Measurements from ENCODE around the gene C5orf15. TPM values are rescaled to one million over a fixed set of nuclear protein-coding genes. Genes with fewer than 3 reads are reported as not detected.
"Not testable (repeated sequence)": the region's sequence is repeated elsewhere in the genome, so short reads cannot be mapped to it uniquely, and the experiment has no call there.

Gene C5orf15
- total RNA-seq, 1 experiment from 2014 or later, result 48.7 TPM

- DNase-seq, result no peak
- H3K4me3 ChIP-seq (ENCODE audit: insufficient read depth, low read depth, low read length), result no peak overlapping the region
- no peaks in the 10 kb centered on the region for H3K36me3 ChIP-seq (replicated peaks; ENCODE audit: control insufficient read depth, insufficient read depth, low read length)
- no peaks in the 10 kb centered on the region for H3K27me3 ChIP-seq (ENCODE audit: control insufficient read depth, insufficient read depth, low read length)
Observed at GRCh38 chr5:133941456-133942196, 26.8 kb downstream of the C5orf15 start.

- Histone ChIP-seq H3K4me3 (ENCODE audit: insufficient read depth, low read depth, low read length) (no peak overlapping the region), H3K36me3 (replicated peaks; ENCODE audit: control insufficient read depth, insufficient read depth, low read length) (no peaks in the 10 kb centered on the region), H3K27me3 (ENCODE audit: control insufficient read depth, insufficient read depth, low read length) (no peaks in the 10 kb centered on the region)
- DNase-seq, result no peak
Observed at GRCh38 chr5:133939668-133940067, 28.8 kb downstream of the C5orf15 start.

- H3K27me3 ChIP-seq (ENCODE audit: control insufficient read depth, insufficient read depth, low read length), result no peaks in the 10 kb centered on the region
- no peak for DNase-seq
- no peak overlapping the region for H3K4me3 ChIP-seq (ENCODE audit: insufficient read depth, low read depth, low read length)
- no peaks in the 10 kb centered on the region for H3K36me3 ChIP-seq (replicated peaks; ENCODE audit: control insufficient read depth, insufficient read depth, low read length)
Observed at GRCh38 chr5:133938929-133939328, 29.5 kb downstream of the C5orf15 start.

GRCh38 chr5:133938039-133938821, 30.2 kb downstream of the C5orf15 start:
- H3K36me3 ChIP-seq (replicated peaks; ENCODE audit: control insufficient read depth, insufficient read depth, low read length), result no peaks in the 10 kb centered on the region
- H3K27me3 ChIP-seq (ENCODE audit: control insufficient read depth, insufficient read depth, low read length), result no peaks in the 10 kb centered on the region
- no peak overlapping the region for H3K4me3 ChIP-seq (ENCODE audit: insufficient read depth, low read depth, low read length)
- DNase-seq, result no peak

GRCh38 chr5:133937628-133938027, 30.8 kb downstream of the C5orf15 start:
- not testable (repeated sequence) for DNase-seq; H3K4me3 ChIP-seq (ENCODE audit: insufficient read depth, low read depth, low read length); H3K27me3 ChIP-seq (ENCODE audit: control insufficient read depth, insufficient read depth, low read length); H3K36me3 ChIP-seq (replicated peaks; ENCODE audit: control insufficient read depth, insufficient read depth, low read length)

- no peaks in the 10 kb centered on the region for H3K36me3 ChIP-seq (replicated peaks; ENCODE audit: control insufficient read depth, insufficient read depth, low read length)
- H3K4me3 ChIP-seq (ENCODE audit: insufficient read depth, low read depth, low read length), result no peak overlapping the region
- no peak for DNase-seq
Observed at GRCh38 chr5:133936651-133937015, 31.8 kb downstream of the C5orf15 start.

GRCh38 chr5:133935991-133936650, 32.3 kb downstream of the C5orf15 start:
- not testable (repeated sequence) for DNase-seq; H3K4me3 ChIP-seq (ENCODE audit: insufficient read depth, low read depth, low read length); H3K36me3 ChIP-seq (replicated peaks; ENCODE audit: control insufficient read depth, insufficient read depth, low read length); H3K27me3 ChIP-seq (ENCODE audit: control insufficient read depth, insufficient read depth, low read length)

More at GRCh38 chr5:133936651-133937015, 31.8 kb downstream of the C5orf15 start:
- H3K27me3 ChIP-seq (ENCODE audit: control insufficient read depth, insufficient read depth, low read length), result no peaks in the 10 kb centered on the region

- Histone ChIP-seq H3K4me3 (ENCODE audit: insufficient read depth, low read depth, low read length) (no peak overlapping the region), H3K27me3 (ENCODE audit: control insufficient read depth, insufficient read depth, low read length) (no peaks in the 10 kb centered on the region), H3K36me3 (replicated peaks; ENCODE audit: control insufficient read depth, insufficient read depth, low read length) (no peaks in the 10 kb centered on the region)
- no peak for DNase-seq
Observed at GRCh38 chr5:133935667-133935940, 32.8 kb downstream of the C5orf15 start.

- H3K4me3 ChIP-seq (ENCODE audit: insufficient read depth, low read depth, low read length), result no peak overlapping the region
- H3K36me3 ChIP-seq (replicated peaks; ENCODE audit: control insufficient read depth, insufficient read depth, low read length), result no peaks in the 10 kb centered on the region
- DNase-seq, result no peak
- no peaks in the 10 kb centered on the region for H3K27me3 ChIP-seq (ENCODE audit: control insufficient read depth, insufficient read depth, low read length)
Observed at GRCh38 chr5:133934822-133935666, 33.4 kb downstream of the C5orf15 start.

GRCh38 chr5:133934311-133934710, 34.1 kb downstream of the C5orf15 start:
- no peaks in the 10 kb centered on the region for H3K27me3 ChIP-seq (ENCODE audit: control insufficient read depth, insufficient read depth, low read length)
- no peaks in the 10 kb centered on the region for H3K36me3 ChIP-seq (replicated peaks; ENCODE audit: control insufficient read depth, insufficient read depth, low read length)
- DNase-seq, result no peak
- H3K4me3 ChIP-seq (ENCODE audit: insufficient read depth, low read depth, low read length), result no peak overlapping the region

GRCh38 chr5:133933670-133934295, 34.6 kb downstream of the C5orf15 start:
- H3K27me3 ChIP-seq (ENCODE audit: control insufficient read depth, insufficient read depth, low read length), result no peaks in the 10 kb centered on the region
- H3K36me3 ChIP-seq (replicated peaks; ENCODE audit: control insufficient read depth, insufficient read depth, low read length), result no peaks in the 10 kb centered on the region
- H3K4me3 ChIP-seq (ENCODE audit: insufficient read depth, low read depth, low read length), result no peak overlapping the region
- DNase-seq, result no peak

GRCh38 chr5:133933169-133933509, 35.3 kb downstream of the C5orf15 start:
- Histone ChIP-seq H3K4me3 (ENCODE audit: insufficient read depth, low read depth, low read length) (no peak overlapping the region), H3K36me3 (replicated peaks; ENCODE audit: control insufficient read depth, insufficient read depth, low read length) (no peaks in the 10 kb centered on the region), H3K27me3 (ENCODE audit: control insufficient read depth, insufficient read depth, low read length) (no peaks in the 10 kb centered on the region)
- DNase-seq, result no peak

- H3K4me3 ChIP-seq (ENCODE audit: insufficient read depth, low read depth, low read length), result no peak overlapping the region
- H3K36me3 ChIP-seq (replicated peaks; ENCODE audit: control insufficient read depth, insufficient read depth, low read length), result no peaks in the 10 kb centered on the region
- DNase-seq, result peak; percentile 6
- no peaks in the 10 kb centered on the region for H3K27me3 ChIP-seq (ENCODE audit: control insufficient read depth, insufficient read depth, low read length)
Observed at GRCh38 chr5:133932441-133933168, 35.8 kb downstream of the C5orf15 start.

All from H7 (cell line).